IMR-90 (cell line): ENCODE measurements around the gene TOMM6. TPM values are rescaled to one million over a fixed set of nuclear protein-coding genes. Genes with fewer than 3 reads are reported as not detected.
A peak's percentile ranks its signal among the peaks of the same experiment; 100 is the strongest.

Experiments used
- ATAC-seq: fragments of 200-7000 bp; cut with Tn5 transposase; 2 replicates; pipeline ENCODE4 v1.9.1; 2020; ENCODE audit warnings: low read depth, mild to moderate bottlenecking, moderate library complexity
- BruUV-seq: library from RNA; stranded (reverse); fragments of 400-500 nt; replicated peaks from 2 replicates; lab custom pipeline; 2021; lab: Mats Ljungman, UMichigan
- CTCF ChIA-PET: fragments of 300-600 bp; formaldehyde crosslinking; extraction: SDS; loops from one replicate; lab custom pipeline; 2021; ENCODE audit warnings: antibody characterized with exemption; lab: Yijun Ruan, JAX
- POLR2A ChIA-PET: fragments of 300-600 bp; sonication (Branson Sonifier 250); formaldehyde crosslinking; loops from one replicate; lab custom pipeline; 2022; ENCODE audit warnings: antibody characterized with exemption; ENCODE audit not compliant: unreplicated experiment; lab: Charles Lee
- DNase-seq: peaks from one replicate; pipeline ENCODE4 v3.0.0; 2013
- H2AFZ ChIP-seq: replicated peaks from 2 replicates; pipeline ENCODE3; 2013; ENCODE audit warnings: low read length, mild to moderate bottlenecking; ENCODE audit not compliant: poor library complexity
- H2AK5ac ChIP-seq: 2 replicates; pipeline ENCODE4 v1.6.1; 2013; ENCODE audit warnings: low read depth, low read length, inconsistent platforms
- H2AK9ac ChIP-seq: replicated peaks from 2 replicates; pipeline ENCODE3; 2013; ENCODE audit warnings: mild to moderate bottlenecking, low read depth, low read length, moderate library complexity; ENCODE audit not compliant: poor library complexity
- H2BK120ac ChIP-seq: 2 replicates; pipeline ENCODE4 v1.6.1; 2013; ENCODE audit warnings: low read depth, low read length, inconsistent platforms
- H2BK15ac ChIP-seq: 3 replicates; pipeline ENCODE4 v1.6.1; 2013; ENCODE audit warnings: low read depth, low read length, inconsistent platforms
- H2BK20ac ChIP-seq: 2 replicates; pipeline ENCODE4 v1.6.1; 2013; ENCODE audit warnings: low read depth, mild to moderate bottlenecking, inconsistent platforms, low read length, moderate library complexity
- H2BK5ac ChIP-seq: 2 replicates; pipeline ENCODE4 v1.6.1; 2013; ENCODE audit warnings: mild to moderate bottlenecking, low read depth, low read length, inconsistent platforms; ENCODE audit not compliant: poor library complexity, severe bottlenecking
- H3K14ac ChIP-seq: replicated peaks from 2 replicates; pipeline ENCODE4 v1.6.1; 2013; ENCODE audit warnings: low read depth, low read length, inconsistent platforms
- H3K18ac ChIP-seq: 2 replicates; pipeline ENCODE4 v1.6.1; 2013; ENCODE audit warnings: low read depth, low read length, control low read depth
- H3K23ac ChIP-seq: 2 replicates; pipeline ENCODE4 v1.6.1; 2013; ENCODE audit warnings: low read depth, low read length, inconsistent platforms
- H3K27ac ChIP-seq: 2 replicates; pipeline ENCODE4 v1.5.1; 2013; ENCODE audit warnings: mild to moderate bottlenecking, control low read depth, low read length; ENCODE audit not compliant: insufficient read depth
- H3K27me3 ChIP-seq: 2 replicates; pipeline ENCODE4 v1.6.1; 2013; ENCODE audit warnings: low read length; ENCODE audit not compliant: control insufficient read depth, insufficient read depth
- H3K36me3 ChIP-seq: 2 replicates; pipeline ENCODE4 v1.6.1; 2013; ENCODE audit warnings: low read length, mixed read lengths; ENCODE audit not compliant: control insufficient read depth, insufficient read depth
- H3K4ac ChIP-seq: 2 replicates; pipeline ENCODE4 v1.6.1; 2013; ENCODE audit warnings: low read depth, low read length, inconsistent platforms
- H3K4me1 ChIP-seq: 2 replicates; pipeline ENCODE4 v1.6.1; 2013; ENCODE audit warnings: low read length, mixed read lengths; ENCODE audit not compliant: control insufficient read depth, insufficient read depth
- H3K4me2 ChIP-seq: 2 replicates; pipeline ENCODE4 v1.6.1; 2013; ENCODE audit warnings: low read depth, mild to moderate bottlenecking, control low read depth, low read length, moderate library complexity
- H3K4me3 ChIP-seq: 2 replicates; pipeline ENCODE4 v1.5.1; 2013; ENCODE audit warnings: low read depth, mild to moderate bottlenecking, control low read depth, low read length, moderate library complexity; ENCODE audit not compliant: insufficient read depth
- H3K56ac ChIP-seq: 2 replicates; pipeline ENCODE4 v1.6.1; 2013; ENCODE audit warnings: low read length, inconsistent platforms; ENCODE audit not compliant: insufficient read depth; ENCODE audit errors: extremely low read depth
- H3K79me1 ChIP-seq, 2 experiments: 2 replicates each; pipeline ENCODE4 v1.6.1; 2013; ENCODE audit warnings: low read length in 2 of 2, inconsistent platforms in 1 of 2, low read depth in 1 of 2
- H3K9ac ChIP-seq: 2 replicates; pipeline ENCODE4 v1.6.1; 2013; ENCODE audit warnings: low read depth, low read length, control low read depth
- H3K9me1 ChIP-seq: 2 replicates; pipeline ENCODE4 v1.6.1; 2013; ENCODE audit warnings: low read length, inconsistent platforms; ENCODE audit not compliant: insufficient read depth
- H3K9me3 ChIP-seq: 2 replicates; pipeline ENCODE4 v1.6.1; 2013; ENCODE audit warnings: low read length; ENCODE audit not compliant: control insufficient read depth, insufficient read depth
- H4K20me1 ChIP-seq: 2 replicates; pipeline ENCODE4 v1.6.1; 2013; ENCODE audit warnings: low read length, inconsistent platforms; ENCODE audit not compliant: insufficient read depth
- H4K5ac ChIP-seq: 2 replicates; pipeline ENCODE4 v1.6.1; 2013; ENCODE audit warnings: mild to moderate bottlenecking, low read depth, low read length, control low read depth
- H4K8ac ChIP-seq, 2 experiments: 2 replicates each; pipeline ENCODE4 v1.6.1; 2013; ENCODE audit warnings: low read depth in 2 of 2, low read length in 2 of 2, control low read depth in 1 of 2, inconsistent platforms in 1 of 2
- H4K91ac ChIP-seq: 2 replicates; pipeline ENCODE4 v1.6.1; 2013; ENCODE audit warnings: low read depth, low read length, inconsistent platforms; ENCODE audit not compliant: insufficient read depth
- RAD21 ChIP-seq: IDR thresholded peaks from 2 replicates; pipeline ENCODE4 v1.6.1; 2012; ENCODE audit warnings: low read length, improper control_type of control experiment
- WGBS, 2 experiments: methylation state at CpG; one replicate each; pipeline versions ENCODE4 v1.1.5 to v1.1.7; 2013; ENCODE audit warnings: missing lambda C conversion rate in 2 of 2; ENCODE audit not compliant: insufficient read length in 1 of 2; ENCODE audit errors: extremely low coverage in 2 of 2; 5-methylcytosine and 5-hydroxymethylcytosine counted together
- dilution Hi-C: fragments of 300-500 bp; cut with HindIII; formaldehyde crosslinking; loops from one replicate; pipeline ENCODE4 v1.14.3; 2018; ENCODE audit warnings: low sequenced_read_pairs; ENCODE audit not compliant: unreplicated experiment
- in situ Hi-C: fragments of 300-500 bp; cut with MboI; formaldehyde crosslinking; loops from 3 replicates; pipeline ENCODE4 v1.14.3; 2019; ENCODE audit warnings: low sequenced_read_pairs, inconsistent platforms, mixed read lengths
- intact Hi-C: fragments of 100-400 bp; cut with micrococcal nuclease; formaldehyde crosslinking; loops from 2 replicates; pipeline ENCODE4 v1.10.0; 2022
- polyA plus RNA-seq, 3 experiments: library from polyadenylated mRNA; depleted of rRNA; stranded (reverse); fragments of >200 nt; gene quantifications; 2 replicates each; pipeline ENCODE4 v1.2.3, GENCODE V29; 2012; ENCODE audit warnings: low replicate concordance in 1 of 3
- total RNA-seq: library from RNA; depleted of rRNA; stranded (reverse); fragments of >200 nt; gene quantifications from 2 replicates; pipeline ENCODE4 v1.2.3, GENCODE V29; 2012
- TF ChIP-seq, protein P1 (sequence below): fragments of 150-350 bp; IDR thresholded peaks from 2 replicates; pipeline ENCODE4 v1.6.1; 2017; ENCODE audit warnings: mild to moderate bottlenecking, antibody characterized with exemption, low read length, low read depth

Gene TOMM6
- total and polyA plus RNA-seq, 2 of the 4 experiments (the other 2 are of a cell fraction): 128 to 227 TPM

DNA sequence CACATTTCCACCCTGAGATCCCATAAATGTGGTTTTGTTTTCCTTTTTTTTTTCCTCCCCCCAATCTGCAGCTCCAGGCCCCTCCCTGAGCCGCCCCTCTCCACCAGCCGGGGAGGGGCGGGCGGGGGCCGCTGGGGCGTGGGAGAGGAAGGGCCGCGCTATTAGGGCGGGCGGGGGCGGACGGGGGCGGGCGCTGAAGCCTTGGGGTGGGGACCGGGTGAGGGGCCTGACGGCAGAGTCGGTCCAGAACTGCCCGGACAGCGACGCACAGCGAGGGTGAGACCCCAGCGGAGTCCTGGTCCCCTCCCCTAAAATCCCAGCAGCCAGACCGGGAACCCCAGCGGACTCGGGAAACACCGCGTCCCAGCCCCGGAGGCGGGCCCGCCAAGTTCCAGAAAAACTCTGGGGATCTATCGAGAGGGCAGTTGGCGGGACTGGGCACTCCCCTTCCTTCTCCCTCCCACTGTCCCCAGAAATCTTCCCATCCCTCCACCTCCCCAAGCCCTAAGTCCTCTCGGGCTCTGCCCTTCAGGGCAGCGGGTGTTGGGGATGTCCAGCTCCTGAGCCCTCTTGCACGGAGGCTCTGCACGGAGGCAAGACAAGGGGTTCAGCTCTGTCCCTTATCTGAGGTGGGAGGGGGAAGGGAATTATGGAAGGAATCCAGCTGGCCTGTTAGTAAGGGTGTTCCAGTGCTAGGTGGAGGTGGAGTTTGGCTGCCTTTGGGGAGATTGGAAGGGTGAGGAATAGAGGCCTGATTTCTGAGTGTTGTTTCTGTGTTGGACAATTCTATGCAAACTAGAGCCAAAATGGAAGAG, 6.7 kb upstream of the TOMM6 start, which contains the start of gene PRICKLE4 (continued):
- TF ChIP-seq, protein P1, sequence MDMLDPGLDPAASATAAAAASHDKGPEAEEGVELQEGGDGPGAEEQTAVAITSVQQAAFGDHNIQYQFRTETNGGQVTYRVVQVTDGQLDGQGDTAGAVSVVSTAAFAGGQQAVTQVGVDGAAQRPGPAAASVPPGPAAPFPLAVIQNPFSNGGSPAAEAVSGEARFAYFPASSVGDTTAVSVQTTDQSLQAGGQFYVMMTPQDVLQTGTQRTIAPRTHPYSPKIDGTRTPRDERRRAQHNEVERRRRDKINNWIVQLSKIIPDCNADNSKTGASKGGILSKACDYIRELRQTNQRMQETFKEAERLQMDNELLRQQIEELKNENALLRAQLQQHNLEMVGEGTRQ: no peak

DNA sequence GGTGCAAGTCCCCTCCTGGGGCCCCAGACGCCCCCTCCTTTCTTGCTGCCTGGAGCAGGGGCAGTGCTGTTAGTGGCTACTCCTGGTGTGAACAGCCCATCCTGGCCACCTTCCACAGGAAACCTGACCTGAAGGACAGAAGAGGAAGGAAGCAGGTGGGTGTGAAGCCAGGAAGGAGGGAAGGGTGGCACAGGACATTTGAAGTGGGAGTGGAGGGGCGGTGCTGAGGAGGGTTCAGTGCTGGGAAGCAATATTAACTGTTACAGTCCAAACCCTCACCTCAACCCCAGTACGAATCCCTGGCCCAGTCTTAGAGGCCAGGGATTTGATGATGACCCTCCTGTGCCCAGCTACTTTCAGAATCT, 6.1 kb upstream of the TOMM6 start:
- ChIA-PET POLR2A (no interaction called here), CTCF (no interaction called here)
- Histone ChIP-seq H3K18ac (no peak overlapping the region), H2AK5ac (peak overlapping the region; percentile 61; the same call in 1 of the 2 replicates), H2BK5ac (no peak overlapping the region), H4K20me1 (no peaks in the 10 kb centered on the region), H4K5ac (no peak overlapping the region), H3K36me3 (peaks cover 4% of the 10 kb centered on the region; the same call in 1 of the 2 replicates), H3K9ac (no peak overlapping the region), H3K14ac (no peak overlapping the region), H2AK9ac (peak overlapping the region; percentile 31), H3K9me1 (no peaks in the 10 kb centered on the region; the same call in 1 of the 2 replicates), H2BK20ac (no peak overlapping the region), H3K27me3 (no peaks in the 10 kb centered on the region), H4K8ac (peak overlapping the region; percentile 15 to 18; a peak in 2 of 4 replicates), H3K9me3 (no peaks in the 10 kb centered on the region), H3K79me1 (peaks cover 10 to 36% of the 10 kb centered on the region in 2 experiments), H4K91ac (no peak overlapping the region), H3K27ac (no peak overlapping the region), H2AFZ (peak overlapping the region; percentile 93), H3K4me2 (peak overlapping the region; percentile 76), H2BK120ac (no peak overlapping the region), H3K23ac (peak overlapping the region; percentile 5; the same call in 1 of the 2 replicates), H3K4me3 (no peak overlapping the region), H3K4ac (no peak overlapping the region), H3K56ac (no peak overlapping the region), H3K4me1 (peaks cover 16% of the 10 kb centered on the region), H2BK15ac (no peak overlapping the region)
- no peak for TF ChIP-seq RAD21
- in situ Hi-C loops: loop anchor here (5.0 to 10.0 kb wide), 2 partner anchors 153 to 266 kb away; no protein-coding TSS in a partner anchor
- dilution Hi-C loops: no loop called here
- intact Hi-C loops: loop anchor here (5.0 to 10.0 kb wide), 3 partner anchors 156 to 433 kb away; partner anchors contain the start of gene MRPS10
- DNase-seq (no peak), ATAC-seq (no peak)
- 0% methylated on average over 1 of the region's 3 CpGs; no CpG with 5 or more reads in 1 of the 2 experiments for WGBS, 2 experiments
- BruUV-seq: no TSS peak
